Progenitor cell of endocrine pancreas (in vitro differentiated cells): ENCODE measurements around the gene CNTNAP2. TPM values are rescaled to one million over a fixed set of nuclear protein-coding genes. Genes with fewer than 3 reads are reported as not detected.

ENCODE experiments used
- DNase-seq: peaks from one replicate; pipeline ENCODE4 v3.0.0; 2021; ENCODE audit warnings: low spot score; ENCODE audit not compliant: unreplicated experiment
- H3K27ac Mint-ChIP-seq: 2 replicates; pipeline ENCODE4 v1.8.0; 2021; ENCODE audit warnings: mild to moderate bottlenecking, moderate library complexity, mixed read lengths
- H3K27me3 Mint-ChIP-seq: 2 replicates; pipeline ENCODE4 v1.8.0; 2021; ENCODE audit warnings: mixed read lengths
- H3K36me3 Mint-ChIP-seq: 2 replicates; pipeline ENCODE4 v1.8.0; 2022; ENCODE audit warnings: mixed read lengths; ENCODE audit not compliant: insufficient read depth
- H3K4me1 Mint-ChIP-seq: 2 replicates; pipeline ENCODE4 v1.8.0; 2021; ENCODE audit warnings: low read depth, mixed read lengths
- H3K4me3 Mint-ChIP-seq: 2 replicates; pipeline ENCODE4 v1.8.0; 2021; ENCODE audit warnings: low read depth, mild to moderate bottlenecking, moderate library complexity, mixed read lengths
- H3K9me3 Mint-ChIP-seq: 2 replicates; pipeline ENCODE4 v1.8.0; 2021; ENCODE audit warnings: low read depth, mixed read lengths
- CTCF ChIP-seq: fragments of 200-600 bp; sonication (generic); IDR thresholded peaks from one replicate; pipeline ENCODE4 v1.5.0; 2021; ENCODE audit warnings: antibody characterized with exemption, mild to moderate bottlenecking; ENCODE audit not compliant: unreplicated experiment
- total RNA-seq: library from RNA; stranded (reverse); gene quantifications from 2 replicates; pipeline ENCODE4 v1.2.1, GENCODE V29; 2021

CNTNAP2 gene
- total RNA-seq, 1 donor from 2014 or later, result 6.5 TPM

- Mint-ChIP-seq H3K27me3 (no peaks in the 10 kb centered on the region), H3K4me1 (no peaks in the 10 kb centered on the region), H3K27ac (no peak overlapping the region), H3K9me3 (no peaks in the 10 kb centered on the region), H3K4me3 (no peak overlapping the region), H3K36me3 (no peaks in the 10 kb centered on the region)
- no peak for TF ChIP-seq CTCF
- no peak for DNase-seq
These were observed 91.9 kb downstream of the CNTNAP2 start for GRCh38 chr7:146208492-146208891.

GRCh38 chr7:146214842-146215241 lies 98.2 kb downstream of the CNTNAP2 start:
- no peak for DNase-seq
- TF ChIP-seq CTCF, result no peak
- H3K9me3 Mint-ChIP-seq, result no peaks in the 10 kb centered on the region
- no peak overlapping the region for H3K4me3 Mint-ChIP-seq
- no peaks in the 10 kb centered on the region for H3K36me3 Mint-ChIP-seq
- H3K27me3 Mint-ChIP-seq, result no peaks in the 10 kb centered on the region
- no peak overlapping the region for H3K27ac Mint-ChIP-seq
- H3K4me1 Mint-ChIP-seq, result no peaks in the 10 kb centered on the region

GRCh38 chr7:146216396-146217041 lies 99.9 kb downstream of the CNTNAP2 start:
- Mint-ChIP-seq H3K36me3 (no peaks in the 10 kb centered on the region), H3K27ac (no peak overlapping the region), H3K4me3 (no peak overlapping the region), H3K9me3 (no peaks in the 10 kb centered on the region), H3K27me3 (no peaks in the 10 kb centered on the region), H3K4me1 (no peaks in the 10 kb centered on the region)
- DNase-seq, result no peak
- TF ChIP-seq CTCF, result no peak

GRCh38 chr7:146223851-146224250 lies 107.2 kb downstream of the CNTNAP2 start:
- Mint-ChIP-seq H3K27me3 (no peaks in the 10 kb centered on the region), H3K36me3 (no peaks in the 10 kb centered on the region), H3K4me3 (no peak overlapping the region), H3K4me1 (no peaks in the 10 kb centered on the region), H3K9me3 (no peaks in the 10 kb centered on the region), H3K27ac (no peak overlapping the region)
- DNase-seq, result no peak
- no peak for TF ChIP-seq CTCF

GRCh38 chr7:146232604-146233003 lies 116.0 kb downstream of the CNTNAP2 start:
- no peaks in the 10 kb centered on the region for H3K9me3 Mint-ChIP-seq
- no peak for TF ChIP-seq CTCF
- H3K27ac Mint-ChIP-seq, result no peak overlapping the region
- H3K4me3 Mint-ChIP-seq, result no peak overlapping the region
- DNase-seq, result no peak
- H3K4me1 Mint-ChIP-seq, result no peaks in the 10 kb centered on the region
- H3K27me3 Mint-ChIP-seq, result no peaks in the 10 kb centered on the region
- H3K36me3 Mint-ChIP-seq, result no peaks in the 10 kb centered on the region
